Fibroblast of skin of right quadriceps (primary cell): Measurements from ENCODE around the gene PEX26.
"Not testable (repeated sequence)": the region's sequence is repeated elsewhere in the genome, so short reads cannot be mapped to it uniquely, and the experiment has no call there.

Experiments used
- DNase-seq: peaks from one replicate; pipeline ENCODE4 v3.0.0-alpha.2; 2013

Gene PEX26

GRCh38 chr22:18121954-18122554, 44.3 kb downstream of the PEX26 start:
- no peak for DNase-seq

GRCh38 chr22:18123476-18124025, 45.8 kb downstream of the PEX26 start:
- not testable (repeated sequence) for DNase-seq

GRCh38 chr22:18126606-18127005, 48.8 kb downstream of the PEX26 start:
- DNase-seq = no peak

- DNase-seq = no peak
These were observed 52.2 kb downstream of the PEX26 start for GRCh38 chr22:18130018-18130417.

GRCh38 chr22:18130699-18131429, 53.1 kb downstream of the PEX26 start:
- no peak for DNase-seq

GRCh38 chr22:18133452-18133851, 55.7 kb downstream of the PEX26 start:
- no peak for DNase-seq

- no peak for DNase-seq
These were observed 59.0 kb downstream of the PEX26 start for GRCh38 chr22:18136563-18137320.

GRCh38 chr22:18141004-18141403, 63.2 kb downstream of the PEX26 start:
- not testable (repeated sequence) for DNase-seq

GRCh38 chr22:18144105-18144504, 66.3 kb downstream of the PEX26 start:
- no peak for DNase-seq

GRCh38 chr22:18145676-18146388, 68.0 kb downstream of the PEX26 start:
- no peak for DNase-seq

GRCh38 chr22:18146389-18146753, 68.6 kb downstream of the PEX26 start:
- no peak for DNase-seq

- DNase-seq = no peak
These were observed 70.0 kb downstream of the PEX26 start for GRCh38 chr22:18147791-18148190.

GRCh38 chr22:18148293-18148965, 70.6 kb downstream of the PEX26 start:
- no peak for DNase-seq

- DNase-seq = no peak
These were observed 74.7 kb downstream of the PEX26 start for GRCh38 chr22:18152519-18152918.

- no peak for DNase-seq
These were observed 77.1 kb downstream of the PEX26 start for GRCh38 chr22:18154821-18155390.
